IPS-NIHi7 (cell line): ENCODE measurements around the gene ACSM3.
"Not testable (repeated sequence)": the region's sequence is repeated elsewhere in the genome, so short reads cannot be mapped to it uniquely, and the experiment has no call there.

Experiments
- DNase-seq: peaks from one replicate; pipeline ENCODE4 v3.0.0; 2012; ENCODE audit warnings: mixed read lengths; ENCODE audit errors: extremely low spot score

ACSM3 gene, protein sequence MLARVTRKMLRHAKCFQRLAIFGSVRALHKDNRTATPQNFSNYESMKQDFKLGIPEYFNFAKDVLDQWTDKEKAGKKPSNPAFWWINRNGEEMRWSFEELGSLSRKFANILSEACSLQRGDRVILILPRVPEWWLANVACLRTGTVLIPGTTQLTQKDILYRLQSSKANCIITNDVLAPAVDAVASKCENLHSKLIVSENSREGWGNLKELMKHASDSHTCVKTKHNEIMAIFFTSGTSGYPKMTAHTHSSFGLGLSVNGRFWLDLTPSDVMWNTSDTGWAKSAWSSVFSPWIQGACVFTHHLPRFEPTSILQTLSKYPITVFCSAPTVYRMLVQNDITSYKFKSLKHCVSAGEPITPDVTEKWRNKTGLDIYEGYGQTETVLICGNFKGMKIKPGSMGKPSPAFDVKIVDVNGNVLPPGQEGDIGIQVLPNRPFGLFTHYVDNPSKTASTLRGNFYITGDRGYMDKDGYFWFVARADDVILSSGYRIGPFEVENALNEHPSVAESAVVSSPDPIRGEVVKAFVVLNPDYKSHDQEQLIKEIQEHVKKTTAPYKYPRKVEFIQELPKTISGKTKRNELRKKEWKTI

DNA sequence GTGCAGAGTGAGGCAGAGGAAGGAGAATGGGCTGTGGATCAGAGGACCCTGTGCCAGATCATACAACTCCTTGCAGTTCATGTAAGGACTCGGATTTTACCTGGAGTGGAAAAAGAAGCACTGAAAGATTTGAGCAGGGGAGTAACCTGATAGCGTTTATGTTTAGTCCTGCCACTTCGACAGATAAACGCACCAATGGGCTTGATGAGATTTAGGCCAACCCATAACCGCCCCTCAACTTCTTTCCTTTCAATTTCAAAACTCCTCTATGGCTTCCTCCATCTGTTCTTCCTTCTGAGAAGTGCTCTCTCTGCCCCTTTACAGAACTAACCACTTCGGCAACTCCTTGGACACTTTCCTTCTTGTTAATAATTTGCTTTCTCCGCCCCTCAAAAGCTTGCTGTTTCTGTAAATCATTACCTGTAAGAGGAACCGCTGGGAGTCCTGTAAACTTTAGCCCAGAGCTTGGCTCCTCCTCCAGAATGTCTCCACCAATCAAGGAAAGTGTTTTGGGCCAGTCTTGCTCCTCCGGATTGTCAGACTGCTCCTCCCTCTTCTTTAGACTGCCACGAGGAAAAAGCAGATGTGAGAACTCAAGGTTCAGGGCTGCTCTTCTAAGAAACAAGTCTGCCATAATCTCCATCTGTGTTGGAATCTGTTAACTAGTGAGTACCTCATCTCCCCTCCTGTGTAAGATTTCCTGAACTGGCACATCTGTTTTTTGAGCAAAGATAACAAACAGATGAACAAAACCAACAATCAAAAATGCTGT lies at the start of gene ACSM3:
TSS of gene ACSM3 (plus strand) at position 554 of the 772 bp plus-strand sequence. CDS start 6,021 bp downstream, outside the sequence.
- DNase-seq: peak; percentile 79

GRCh38 chr16:20717718-20718117 lies 46.1 kb upstream of the ACSM3 start:
- not testable (repeated sequence) for DNase-seq

- DNase-seq: no peak
Observed at GRCh38 chr16:20720251-20720650, 43.6 kb upstream of the ACSM3 start.

GRCh38 chr16:20726661-20727060 lies 37.2 kb upstream of the ACSM3 start:
- no peak for DNase-seq

DNA sequence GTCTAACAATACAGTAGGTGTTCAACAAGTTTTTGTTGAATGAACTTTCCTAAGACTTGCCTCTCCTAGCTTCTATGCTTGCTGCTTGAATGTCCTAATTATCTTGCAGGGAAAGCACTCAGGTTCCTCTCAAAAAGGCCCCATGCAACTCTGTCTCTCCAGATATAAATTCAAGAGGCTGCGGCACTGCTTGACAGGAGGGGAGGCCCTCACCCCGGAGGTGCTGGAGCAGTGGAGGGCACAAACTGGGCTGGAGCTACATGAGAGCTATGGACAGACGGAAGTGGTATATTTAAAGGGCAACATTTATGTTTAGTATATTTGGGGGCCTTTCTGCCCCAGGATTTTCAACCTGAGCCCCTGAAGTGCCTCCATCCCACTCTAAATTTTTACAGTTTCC lies 36.6 kb upstream of the ACSM3 start:
- no peak for DNase-seq

DNA sequence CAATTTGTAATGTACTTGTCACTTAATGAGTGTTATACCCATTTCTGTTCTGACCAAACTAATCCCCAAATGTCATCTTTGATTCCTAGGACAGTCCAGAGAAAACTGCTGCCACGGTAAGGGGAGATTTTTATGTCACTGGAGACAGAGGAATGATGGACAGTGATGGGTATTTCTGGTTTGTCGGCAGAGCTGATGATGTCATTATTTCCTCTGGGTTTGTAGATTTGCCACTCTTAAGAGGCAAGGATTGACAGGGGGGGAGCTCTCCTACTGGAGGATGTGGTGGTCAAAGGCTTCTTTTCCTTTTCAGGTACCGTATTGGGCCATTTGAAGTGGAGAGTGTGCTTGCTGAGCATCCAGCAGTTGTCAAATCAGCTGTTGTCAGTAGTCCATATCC lies 34.7 kb upstream of the ACSM3 start:
- no peak for DNase-seq

- no peak for DNase-seq
Observed at GRCh38 chr16:20734056-20734455, 29.8 kb upstream of the ACSM3 start.

DNA sequence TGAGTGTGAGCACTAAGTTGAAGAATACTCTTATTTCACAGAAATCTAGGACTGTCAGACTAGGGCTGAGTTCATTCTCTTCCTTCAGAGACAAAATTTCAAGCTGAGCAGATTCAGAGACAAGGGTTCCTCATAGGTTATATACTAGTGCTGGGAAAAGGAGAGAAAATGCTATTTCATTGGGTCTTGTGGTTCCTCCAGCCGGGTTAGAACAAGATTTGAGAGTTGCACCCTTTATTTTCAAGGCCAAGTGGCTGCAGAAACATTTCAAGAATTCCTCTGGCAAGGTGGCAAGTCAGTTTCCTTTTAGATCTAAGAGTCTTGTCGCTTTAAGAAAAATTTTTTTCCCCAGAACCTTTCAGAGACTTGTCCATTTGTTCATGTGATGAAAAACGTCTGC lies 29.0 kb upstream of the ACSM3 start:
- DNase-seq: no peak

DNA sequence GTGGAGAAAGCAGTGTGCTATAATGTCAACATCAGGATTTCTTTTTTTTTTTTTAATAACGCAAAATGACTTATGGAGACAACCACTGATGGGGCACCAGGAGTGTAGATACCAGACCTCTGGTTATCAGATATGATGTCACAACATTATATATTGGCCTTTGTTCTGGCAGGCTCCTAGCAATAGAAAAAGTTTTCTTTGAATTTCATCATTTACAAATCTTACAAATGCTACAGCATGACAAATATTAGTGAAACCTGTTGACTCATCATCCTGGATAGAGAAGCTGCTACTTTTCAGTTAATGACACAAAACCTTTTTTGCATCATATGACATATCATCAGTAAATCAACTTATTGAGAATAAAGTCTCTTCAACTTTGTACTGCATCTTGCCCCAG lies 28.3 kb upstream of the ACSM3 start:
- DNase-seq: no peak

DNA sequence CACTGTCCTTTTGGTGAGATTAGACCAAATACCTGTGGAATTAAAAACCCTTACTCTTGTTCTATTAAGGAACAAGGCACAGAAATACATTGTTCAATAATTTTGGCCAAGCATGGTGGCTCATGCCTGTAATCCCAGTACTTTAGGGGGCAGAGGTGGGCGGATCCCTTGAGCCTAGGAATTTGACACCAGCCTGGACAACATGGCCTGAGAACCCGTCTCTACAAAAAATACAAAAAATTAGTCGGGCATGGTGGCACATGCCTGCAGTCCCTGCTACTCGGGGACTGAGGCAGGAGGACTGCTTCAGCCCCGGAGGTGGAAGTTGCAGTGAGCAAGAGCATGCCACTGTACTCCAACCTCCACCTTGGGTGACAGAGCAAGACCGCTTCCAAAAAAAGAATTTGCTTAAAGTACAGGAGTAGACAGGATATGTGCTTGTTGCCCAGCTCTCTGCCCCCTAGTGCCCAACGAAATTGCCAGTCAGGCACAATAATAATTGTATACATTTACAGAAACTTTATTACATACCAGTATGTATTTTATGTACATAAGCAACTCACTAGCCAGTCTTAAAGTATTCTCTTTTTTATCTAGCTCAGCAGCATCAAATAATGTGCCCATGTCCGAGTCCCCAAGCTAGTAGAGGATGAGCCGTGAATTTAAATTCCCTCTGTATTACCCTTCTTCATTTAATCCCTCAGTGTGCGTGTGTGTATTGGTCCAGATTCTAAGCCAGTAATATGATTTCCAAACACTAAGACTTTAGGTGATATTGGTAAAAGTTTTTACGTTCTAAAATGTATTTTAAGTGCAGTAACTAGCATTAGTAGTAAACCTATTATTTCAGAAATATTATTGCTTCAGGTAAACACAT lies 23.6 kb upstream of the ACSM3 start:
- no peak for DNase-seq

DNA sequence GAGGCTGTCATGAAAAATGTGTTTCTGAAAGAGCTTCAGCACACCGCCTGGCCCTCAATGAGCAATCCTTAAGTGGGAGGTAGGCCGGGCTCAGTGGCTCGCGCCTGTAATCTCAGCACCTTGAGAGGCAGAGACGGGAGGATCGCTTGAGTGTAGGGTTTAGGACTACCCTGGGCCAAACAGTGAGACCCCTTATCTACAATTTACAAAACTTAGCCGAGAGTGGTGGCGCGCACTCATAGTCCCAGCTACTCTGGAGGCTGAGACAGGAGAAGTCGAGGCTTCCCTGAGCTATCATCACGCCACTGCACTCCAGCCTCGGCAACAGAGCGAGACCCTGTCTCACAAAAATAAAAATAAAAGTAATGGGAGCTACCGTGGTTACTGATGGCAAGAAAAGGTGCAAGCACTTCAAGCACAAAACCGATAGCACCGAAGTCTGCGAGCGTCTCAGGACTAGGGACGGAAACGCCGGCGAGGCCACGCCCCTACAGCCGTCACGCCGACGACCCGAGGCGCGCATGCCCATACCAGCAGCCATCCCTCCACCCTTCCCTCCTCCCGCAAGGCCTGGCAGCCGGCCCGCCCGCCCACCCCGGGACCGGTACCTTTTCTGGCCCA lies 22.8 kb upstream of the ACSM3 start:
- DNase-seq: peak; percentile 96

DNA sequence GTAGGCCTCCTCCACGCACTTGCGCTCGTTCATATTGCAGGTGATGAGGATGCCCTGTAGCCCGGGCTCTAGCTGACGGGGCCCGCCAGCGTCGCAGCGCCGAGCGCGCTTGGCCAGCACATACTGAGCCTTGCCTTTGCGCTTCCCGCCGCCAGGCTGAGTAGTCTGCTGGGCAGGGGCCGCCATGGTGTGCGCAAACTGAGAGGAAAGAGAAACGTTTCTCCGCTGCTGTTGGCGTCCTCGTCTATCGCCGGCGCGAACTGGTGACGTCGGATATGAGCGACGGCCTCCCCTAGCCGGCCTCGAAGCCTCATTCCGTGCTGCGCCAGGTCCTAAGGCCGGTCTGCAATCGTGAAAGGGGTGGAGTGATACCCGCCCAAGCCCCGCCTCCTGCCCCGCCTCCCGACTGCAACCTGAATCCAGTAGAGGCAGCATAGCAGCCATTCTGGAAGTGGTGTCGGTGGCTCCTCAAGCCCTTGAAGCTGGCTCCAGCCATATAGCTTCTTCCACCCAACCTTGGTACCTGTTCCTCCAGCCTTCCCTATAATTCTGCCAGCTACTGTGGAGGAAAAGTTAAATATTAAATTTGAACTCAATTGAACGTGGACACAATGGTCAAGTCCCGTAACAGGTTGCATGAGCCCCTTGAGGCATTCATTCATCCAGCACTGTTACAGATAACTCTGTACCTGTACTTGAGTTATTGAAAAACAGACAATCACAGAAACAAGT lies 22.1 kb upstream of the ACSM3 start, which contains the start of gene THUMPD1:
TSS of gene THUMPD1 (minus strand) at position 265 of the 732 bp plus-strand sequence. CDS start at position 186, 79 bp downstream.
- peak; percentile 99 for DNase-seq

DNA sequence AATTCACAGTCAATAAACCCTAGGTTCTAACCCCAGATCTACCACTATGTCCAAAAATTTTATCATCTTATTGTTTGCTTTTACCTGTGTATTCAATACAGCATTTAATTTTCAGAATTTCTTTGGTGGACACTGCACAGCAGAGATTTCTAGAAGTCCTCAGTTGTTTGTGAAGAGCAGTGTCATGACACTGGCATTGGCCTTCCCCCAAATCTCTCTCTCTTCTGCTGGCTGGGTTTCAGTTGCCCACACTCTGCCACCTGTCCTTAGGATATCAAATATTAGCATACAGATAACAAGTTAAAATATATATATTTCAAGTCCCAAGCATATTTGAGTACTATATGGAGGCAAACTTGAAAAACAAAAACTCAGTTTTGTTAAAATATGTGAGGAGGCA lies 20.2 kb upstream of the ACSM3 start:
- DNase-seq: no peak

GRCh38 chr16:20744922-20745440 lies 18.8 kb upstream of the ACSM3 start:
- DNase-seq: no peak

GRCh38 chr16:20746461-20746860 lies 17.4 kb upstream of the ACSM3 start:
- no peak for DNase-seq

GRCh38 chr16:20747030-20747816 lies 16.6 kb upstream of the ACSM3 start:
- DNase-seq: no peak

DNA sequence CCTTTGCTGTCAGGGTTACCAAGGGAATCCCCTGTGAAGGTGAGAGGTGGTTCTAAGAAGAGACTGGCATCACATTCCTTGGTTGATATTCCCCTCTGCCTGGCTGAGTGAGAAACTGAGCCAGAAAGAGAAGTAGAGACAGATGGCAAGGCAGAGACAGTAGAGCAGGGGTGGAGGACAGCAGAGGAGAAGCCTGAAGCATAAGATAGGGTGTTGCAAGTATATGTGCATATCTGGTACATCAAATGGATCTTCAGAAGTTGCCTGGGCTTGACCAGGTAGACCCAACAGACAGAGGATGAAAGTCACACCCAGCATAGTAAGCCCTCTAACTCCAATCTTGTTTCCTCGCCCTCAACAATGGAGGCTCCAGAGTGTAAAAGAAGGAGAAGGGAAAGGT lies 14.3 kb upstream of the ACSM3 start:
- DNase-seq: no peak

DNA sequence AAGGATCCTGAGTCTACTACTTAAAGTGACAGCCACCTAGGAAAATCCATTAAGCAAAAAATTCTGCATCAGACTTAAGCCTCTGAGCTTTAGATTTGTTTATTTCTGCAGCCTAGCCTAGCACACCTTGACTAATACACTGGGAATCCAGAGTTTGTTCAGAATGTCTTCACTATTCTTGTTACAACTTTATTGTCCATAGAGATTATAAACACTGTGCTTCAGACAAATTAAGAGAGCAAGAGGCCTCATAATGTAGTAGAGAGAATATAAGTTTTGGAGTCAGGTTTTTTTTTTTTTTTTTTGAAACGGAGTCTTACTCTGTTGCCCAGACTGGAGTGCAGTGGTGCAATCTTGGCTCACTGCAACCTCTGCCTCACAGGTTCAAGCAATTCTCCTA lies 13.3 kb upstream of the ACSM3 start:
- no peak for DNase-seq

DNA sequence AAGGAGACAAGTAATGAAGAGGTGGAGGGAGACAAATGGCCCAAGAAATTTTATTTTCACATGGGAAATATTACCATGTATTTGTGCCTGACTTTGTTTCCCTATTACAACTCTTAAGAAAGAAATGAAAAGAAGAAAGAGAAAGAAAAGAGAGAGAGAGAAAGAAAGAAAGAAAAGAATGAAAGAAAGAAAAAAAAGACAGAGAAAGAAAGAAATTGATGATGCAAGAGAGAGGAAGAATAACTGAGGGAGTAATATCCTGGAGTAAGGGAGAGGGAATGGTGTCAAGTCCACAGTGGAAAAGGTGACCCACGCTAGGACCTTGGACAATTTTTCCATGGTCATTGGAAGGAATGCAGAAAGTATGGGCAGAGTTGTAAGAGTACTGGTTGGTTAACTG lies 10.1 kb upstream of the ACSM3 start:
- DNase-seq: no peak
